Measurements from ENCODE around the gene AUTS2.

AUTS2 gene

GRCh38 chr7:70540641-70541040 is 942.4 kb downstream of the AUTS2 start:
- TF ChIP-seq GATA2 (IDR thresholded peaks at IDR 0.05; ENCODE audit: low read depth, low read length) (no peak), GATA3 (IDR thresholded peaks at IDR 0.05; ENCODE audit: low read depth, low read length) (no peak)

GRCh38 chr7:70542750-70543376 is 944.6 kb downstream of the AUTS2 start:
- TF ChIP-seq GATA2 (IDR thresholded peaks at IDR 0.05; ENCODE audit: low read depth, low read length), result no peak
- no peak for TF ChIP-seq GATA3 (IDR thresholded peaks at IDR 0.05; ENCODE audit: low read depth, low read length)

- TF ChIP-seq GATA3 (IDR thresholded peaks at IDR 0.05; ENCODE audit: low read depth, low read length), result no peak
- TF ChIP-seq GATA2 (IDR thresholded peaks at IDR 0.05; ENCODE audit: low read depth, low read length), result no peak
These were observed 945.7 kb downstream of the AUTS2 start for GRCh38 chr7:70544016-70544415.

- TF ChIP-seq GATA3 (IDR thresholded peaks at IDR 0.05; ENCODE audit: low read depth, low read length) (no peak), GATA2 (IDR thresholded peaks at IDR 0.05; ENCODE audit: low read depth, low read length) (no peak)
These were observed 946.9 kb downstream of the AUTS2 start for GRCh38 chr7:70545214-70545613.

GRCh38 chr7:70552141-70552540 is 953.9 kb downstream of the AUTS2 start:
- TF ChIP-seq GATA3 (IDR thresholded peaks at IDR 0.05; ENCODE audit: low read depth, low read length), result no peak
- TF ChIP-seq GATA2 (IDR thresholded peaks at IDR 0.05; ENCODE audit: low read depth, low read length), result no peak

- TF ChIP-seq GATA3 (IDR thresholded peaks at IDR 0.05; ENCODE audit: low read depth, low read length) (no peak), GATA2 (IDR thresholded peaks at IDR 0.05; ENCODE audit: low read depth, low read length) (no peak)
These were observed 955.1 kb downstream of the AUTS2 start for GRCh38 chr7:70553364-70553763.

- TF ChIP-seq GATA3 (IDR thresholded peaks at IDR 0.05; ENCODE audit: low read depth, low read length), result no peak
- TF ChIP-seq GATA2 (IDR thresholded peaks at IDR 0.05; ENCODE audit: low read depth, low read length), result no peak
These were observed 956.4 kb downstream of the AUTS2 start for GRCh38 chr7:70554646-70555045.

GRCh38 chr7:70556761-70557160 is 958.5 kb downstream of the AUTS2 start:
- TF ChIP-seq GATA2 (IDR thresholded peaks at IDR 0.05; ENCODE audit: low read depth, low read length) (no peak), GATA3 (IDR thresholded peaks at IDR 0.05; ENCODE audit: low read depth, low read length) (no peak)

GRCh38 chr7:70557338-70557737 is 959.1 kb downstream of the AUTS2 start:
- TF ChIP-seq GATA2 (IDR thresholded peaks at IDR 0.05; ENCODE audit: low read depth, low read length) (peak; percentile 39; the same call in 1 of the 2 replicates), GATA3 (IDR thresholded peaks at IDR 0.05; ENCODE audit: low read depth, low read length) (no peak)

- no peak for TF ChIP-seq GATA3 (IDR thresholded peaks at IDR 0.05; ENCODE audit: low read depth, low read length)
- TF ChIP-seq GATA2 (IDR thresholded peaks at IDR 0.05; ENCODE audit: low read depth, low read length), result no peak
These were observed 961.5 kb downstream of the AUTS2 start for GRCh38 chr7:70559815-70560214.

- no peak for TF ChIP-seq GATA3 (IDR thresholded peaks at IDR 0.05; ENCODE audit: low read depth, low read length)
These were observed 965.7 kb downstream of the AUTS2 start for GRCh38 chr7:70563960-70564359.

GRCh38 chr7:70565721-70566370 is 967.6 kb downstream of the AUTS2 start:
- TF ChIP-seq GATA2 (IDR thresholded peaks at IDR 0.05; ENCODE audit: low read depth, low read length) (no peak), GATA3 (IDR thresholded peaks at IDR 0.05; ENCODE audit: low read depth, low read length) (no peak)

GRCh38 chr7:70566671-70567070 is 968.4 kb downstream of the AUTS2 start:
- TF ChIP-seq GATA2 (IDR thresholded peaks at IDR 0.05; ENCODE audit: low read depth, low read length) (no peak), GATA3 (IDR thresholded peaks at IDR 0.05; ENCODE audit: low read depth, low read length) (no peak)

- TF ChIP-seq GATA3 (IDR thresholded peaks at IDR 0.05; ENCODE audit: low read depth, low read length) (no peak), GATA2 (IDR thresholded peaks at IDR 0.05; ENCODE audit: low read depth, low read length) (no peak)
These were observed 970.5 kb downstream of the AUTS2 start for GRCh38 chr7:70568674-70569334.

- no peak for TF ChIP-seq GATA2 (IDR thresholded peaks at IDR 0.05; ENCODE audit: low read depth, low read length)
- TF ChIP-seq GATA3 (IDR thresholded peaks at IDR 0.05; ENCODE audit: low read depth, low read length), result 0 out of 2 replicates have a peak, but pooled peaks have one; percentile 13
These were observed 971.1 kb downstream of the AUTS2 start for GRCh38 chr7:70569335-70569819.
